Loucy (cell line): ENCODE data around the gene AADACL4.

ENCODE experiments used
- EZH2phosphoT487 ChIP-seq: fragments of 200-600 bp; IDR thresholded peaks from 2 replicates; pipeline ENCODE4 v1.6.1; 2018; ENCODE audit warnings: antibody characterized with exemption, mild to moderate bottlenecking, moderate library complexity, borderline replicate concordance
- TF ChIP-seq, protein P1 (sequence below): fragments of 200-600 bp; sonication (generic); conservative IDR thresholded peaks from 2 replicates; pipeline ENCODE4 v1.5.1; 2014; ENCODE audit warnings: mild to moderate bottlenecking, antibody characterized with exemption, low read length

DNA sequence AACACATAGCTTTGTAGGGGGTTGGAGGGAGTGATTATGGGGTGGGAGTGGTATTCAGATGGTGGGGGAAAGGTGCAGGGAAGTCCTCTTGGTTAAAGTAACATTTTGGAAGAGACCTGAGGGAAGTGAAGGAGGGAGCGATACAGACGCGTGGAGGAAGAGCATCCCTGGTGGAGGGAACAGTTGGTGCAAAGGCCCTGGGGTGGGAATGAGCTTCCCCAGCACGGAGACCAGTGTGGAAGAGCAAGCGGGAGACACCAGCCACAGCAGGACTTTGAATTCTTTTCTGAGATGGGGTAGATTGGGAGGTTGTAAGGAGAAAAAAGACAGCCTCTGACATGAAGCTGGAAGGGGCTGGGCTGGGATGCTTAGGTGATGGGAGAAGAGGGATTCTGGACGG, 49.4 kb upstream of the AADACL4 start:
- TF ChIP-seq, protein P1, sequence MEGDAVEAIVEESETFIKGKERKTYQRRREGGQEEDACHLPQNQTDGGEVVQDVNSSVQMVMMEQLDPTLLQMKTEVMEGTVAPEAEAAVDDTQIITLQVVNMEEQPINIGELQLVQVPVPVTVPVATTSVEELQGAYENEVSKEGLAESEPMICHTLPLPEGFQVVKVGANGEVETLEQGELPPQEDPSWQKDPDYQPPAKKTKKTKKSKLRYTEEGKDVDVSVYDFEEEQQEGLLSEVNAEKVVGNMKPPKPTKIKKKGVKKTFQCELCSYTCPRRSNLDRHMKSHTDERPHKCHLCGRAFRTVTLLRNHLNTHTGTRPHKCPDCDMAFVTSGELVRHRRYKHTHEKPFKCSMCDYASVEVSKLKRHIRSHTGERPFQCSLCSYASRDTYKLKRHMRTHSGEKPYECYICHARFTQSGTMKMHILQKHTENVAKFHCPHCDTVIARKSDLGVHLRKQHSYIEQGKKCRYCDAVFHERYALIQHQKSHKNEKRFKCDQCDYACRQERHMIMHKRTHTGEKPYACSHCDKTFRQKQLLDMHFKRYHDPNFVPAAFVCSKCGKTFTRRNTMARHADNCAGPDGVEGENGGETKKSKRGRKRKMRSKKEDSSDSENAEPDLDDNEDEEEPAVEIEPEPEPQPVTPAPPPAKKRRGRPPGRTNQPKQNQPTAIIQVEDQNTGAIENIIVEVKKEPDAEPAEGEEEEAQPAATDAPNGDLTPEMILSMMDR, result no peak
- no peak for TF ChIP-seq EZH2phosphoT487
